ENCODE results near the gene CPLANE2.
A peak's percentile ranks its signal among the peaks of the same experiment; 100 is the strongest.
"Not testable (repeated sequence)": the region's sequence is repeated elsewhere in the genome, so short reads cannot be mapped to it uniquely, and the experiment has no call there.

CPLANE2 gene

DNA sequence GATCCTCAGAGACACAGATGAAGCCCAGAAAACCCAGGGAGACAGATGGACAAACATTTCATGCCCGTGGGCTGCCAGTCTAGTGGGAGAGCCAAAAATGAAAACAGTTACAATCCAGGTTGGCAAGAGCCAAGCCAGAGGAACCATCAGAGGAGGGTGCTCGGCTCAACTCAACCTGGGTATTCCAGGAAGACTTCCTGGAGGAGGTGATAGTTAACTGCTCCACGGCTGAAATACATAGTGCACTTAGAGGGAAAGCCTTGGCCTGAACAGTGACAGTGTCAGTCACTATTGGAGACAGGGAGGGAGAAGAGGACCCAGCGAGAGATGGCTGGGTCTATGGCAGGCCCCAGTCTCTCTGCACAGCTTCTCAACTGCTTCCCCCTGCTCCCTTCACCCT is 26.4 kb downstream of the CPLANE2 start:
- DNase-seq, result no peak

DNA sequence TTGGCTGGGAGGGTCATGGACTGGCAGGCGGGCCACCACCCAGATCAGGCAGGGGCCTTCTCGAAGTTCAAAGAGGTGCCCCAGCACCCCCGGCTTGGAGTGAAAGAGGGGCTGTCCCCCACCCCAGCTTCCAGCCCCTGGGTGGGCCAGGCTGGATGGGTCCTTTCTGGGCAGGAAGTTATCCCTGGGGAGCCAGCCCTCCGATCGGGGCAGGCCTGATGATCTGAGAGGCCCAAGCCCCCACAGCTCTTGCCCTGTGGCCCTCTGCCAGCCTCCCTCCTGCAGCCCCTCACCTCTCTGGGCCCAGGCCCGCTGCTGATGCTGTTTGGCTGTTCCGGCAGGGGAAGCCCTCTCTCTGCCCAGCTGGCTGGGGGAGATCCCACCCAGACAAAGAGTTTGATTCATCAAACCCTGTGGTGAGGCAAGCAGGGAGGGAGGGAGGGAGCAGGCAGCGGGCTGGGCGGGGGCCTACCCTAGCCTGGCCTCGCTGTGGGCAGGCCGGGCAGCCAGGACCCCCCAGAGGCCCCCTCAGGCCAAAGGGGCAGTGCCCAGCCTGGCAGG is 27.1 kb downstream of the CPLANE2 start:
- peak in 37 of 58 donors; percentile 6 to 66 (median 29) for DNase-seq

DNA sequence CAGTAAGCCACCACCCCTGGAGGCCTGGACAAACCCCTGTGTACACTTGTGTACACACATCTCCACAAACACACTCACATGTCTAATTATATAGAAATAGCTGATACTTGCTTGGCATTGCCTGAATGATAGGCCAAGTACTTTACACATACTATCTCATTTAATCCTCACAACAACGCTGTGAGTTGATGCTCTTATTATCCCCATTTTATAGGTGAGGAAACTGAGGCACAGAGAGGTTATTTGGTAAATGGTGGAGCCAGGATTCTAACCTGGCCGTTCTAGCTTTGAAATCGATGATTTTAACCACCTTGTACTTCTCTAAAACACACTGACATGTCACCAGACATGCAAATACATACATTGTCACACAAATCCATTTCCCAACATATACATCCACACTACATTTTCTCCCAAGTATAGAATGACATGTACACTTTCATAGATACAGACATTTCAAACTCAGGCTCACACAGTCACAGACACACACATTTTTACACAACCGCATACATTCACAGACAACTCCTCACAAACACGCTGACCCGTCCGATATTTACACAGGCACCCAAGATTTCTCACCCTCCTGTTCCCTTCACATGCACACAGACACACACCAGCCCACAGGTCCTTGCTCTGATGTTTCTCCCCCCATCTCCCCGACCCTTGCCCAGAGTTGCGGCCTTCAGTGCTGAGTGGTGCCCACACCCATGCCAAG is 27.7 kb downstream of the CPLANE2 start:
- DNase-seq, result no peak

DNA sequence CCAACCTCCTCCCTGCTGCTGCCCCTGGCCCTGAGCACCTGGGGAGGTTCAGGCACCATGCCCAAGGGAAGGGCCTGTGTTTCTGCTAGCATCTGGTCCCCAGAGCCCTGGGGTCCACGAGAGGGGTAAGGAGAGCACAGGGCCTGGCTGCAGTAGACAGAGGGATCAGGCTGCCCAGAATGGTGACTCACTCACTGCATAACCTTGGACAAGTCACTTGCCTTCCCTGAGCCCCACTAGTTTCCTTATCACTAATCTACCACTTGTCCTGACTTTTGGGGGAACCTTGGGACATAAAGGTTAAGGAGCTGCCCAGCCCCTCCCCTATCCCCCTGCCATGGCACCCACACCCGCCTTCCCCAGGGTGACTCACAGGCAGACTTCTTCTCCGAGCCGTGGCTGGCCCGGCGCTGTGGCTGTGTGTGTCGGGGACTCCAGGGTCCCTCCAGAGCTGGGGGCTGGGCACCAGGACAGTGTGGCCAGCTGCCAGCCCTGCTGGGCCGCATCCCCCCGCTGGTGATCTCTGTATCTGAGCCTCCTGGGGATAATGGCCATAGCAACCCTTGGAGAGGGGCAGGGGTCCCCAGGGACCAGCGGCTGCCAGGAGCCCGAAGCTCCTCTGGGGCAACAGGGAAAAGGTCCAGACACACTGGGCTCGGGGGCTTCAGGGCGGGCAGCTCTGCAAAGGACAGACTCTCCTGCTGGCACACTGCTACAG is 28.6 kb downstream of the CPLANE2 start:
- DNase-seq, result no peak

DNA sequence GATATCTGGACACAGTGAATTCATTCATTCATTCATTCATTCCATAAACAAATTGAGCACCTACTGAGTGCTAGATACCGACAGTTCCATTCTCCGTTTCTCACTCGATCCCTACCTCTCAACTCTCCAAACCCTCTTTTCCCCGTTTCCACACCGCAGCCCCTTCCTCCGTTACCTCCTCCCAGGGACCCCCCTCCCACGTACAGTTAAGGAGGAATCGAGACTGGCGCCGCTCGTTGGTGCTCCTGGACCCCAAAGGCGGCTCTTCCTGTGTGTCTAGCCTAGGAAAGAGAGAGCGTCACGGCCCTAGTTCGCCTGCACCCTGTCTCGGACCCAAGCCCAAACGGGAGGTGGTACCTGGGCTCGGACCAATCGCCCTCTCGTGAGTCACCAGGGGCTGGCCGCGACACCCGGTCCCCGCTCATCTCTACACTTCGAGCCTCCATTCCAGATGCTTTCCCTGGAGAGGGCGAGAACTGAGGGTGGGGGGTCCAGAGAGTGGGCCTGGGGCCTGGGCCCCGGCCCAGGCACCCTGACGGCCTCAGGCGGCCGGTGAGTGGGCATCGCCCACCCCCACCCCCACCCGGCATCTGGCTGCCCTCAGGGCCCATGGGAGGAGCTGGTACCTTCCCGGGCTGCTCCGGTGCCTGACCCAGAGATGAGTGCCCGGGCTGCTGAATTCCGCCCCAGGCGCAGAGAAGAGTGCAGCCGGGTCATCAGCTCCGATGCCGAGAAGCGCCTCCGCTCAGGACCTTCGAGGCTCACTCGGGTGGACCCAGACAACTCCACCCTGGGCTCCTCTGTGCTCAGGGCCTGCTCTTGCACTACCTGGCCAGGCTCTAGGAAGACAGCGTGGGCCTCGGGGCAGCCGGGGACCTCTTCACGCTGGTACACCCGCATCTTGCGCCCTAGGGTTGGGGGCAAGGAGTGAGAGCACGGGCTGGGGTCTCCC is 29.4 kb downstream of the CPLANE2 start:
- DNase-seq, result no peak

DNA sequence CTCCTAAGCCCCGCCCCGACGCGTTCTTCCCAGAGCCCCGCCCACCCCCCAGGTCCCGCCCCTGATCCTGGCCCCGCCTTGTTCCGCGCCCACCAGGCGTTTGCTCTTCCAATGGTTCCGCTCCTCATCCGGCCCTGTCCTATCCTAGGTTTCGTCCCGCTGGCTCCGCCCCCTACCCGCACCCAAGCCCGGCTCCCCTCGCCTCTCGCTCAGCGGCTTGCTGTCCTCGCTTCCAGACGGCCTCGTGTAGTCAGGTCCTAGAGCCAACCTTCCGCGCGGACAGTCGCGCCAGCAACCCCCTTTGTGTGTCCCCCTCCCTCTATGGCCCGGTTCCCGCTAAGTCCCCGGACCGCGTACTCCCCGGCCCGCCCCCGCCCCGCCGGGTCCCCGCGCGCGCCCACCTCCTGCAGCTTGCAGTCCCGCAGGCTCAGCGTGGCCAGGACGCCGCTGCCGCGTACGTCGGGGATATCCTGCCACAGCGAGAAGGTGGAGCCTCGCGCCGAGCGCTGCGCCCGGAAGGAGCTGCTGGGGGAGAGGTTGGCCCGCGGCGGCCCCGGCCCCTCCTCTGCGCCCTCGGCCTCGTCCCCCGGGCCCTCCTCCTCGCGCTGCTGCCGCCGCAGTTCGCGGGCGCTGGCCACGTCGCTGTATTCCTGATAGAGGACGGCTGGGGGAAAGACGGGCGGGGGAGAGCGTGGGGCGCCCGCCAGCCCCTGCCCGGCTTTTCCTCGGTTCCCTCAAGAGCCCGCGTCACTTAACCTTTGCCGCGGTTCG is 30.3 kb downstream of the CPLANE2 start:
- DNase-seq, result peak; percentile 16 to 93 (median 86)

GRCh38 chr1:16205891-16206546 is 31.0 kb downstream of the CPLANE2 start:
- DNase-seq, result peak in 1 of 58 donors; percentile 29

- DNase-seq, result no peak
Measured at GRCh38 chr1:16205334-16205671, 31.7 kb downstream of the CPLANE2 start.

- DNase-seq, result no peak
Measured at GRCh38 chr1:16204634-16205333, 32.2 kb downstream of the CPLANE2 start.

- DNase-seq, result no peak
Measured at GRCh38 chr1:16204216-16204615, 32.8 kb downstream of the CPLANE2 start.

GRCh38 chr1:16203550-16203949 is 33.4 kb downstream of the CPLANE2 start:
- no peak for DNase-seq

DNA sequence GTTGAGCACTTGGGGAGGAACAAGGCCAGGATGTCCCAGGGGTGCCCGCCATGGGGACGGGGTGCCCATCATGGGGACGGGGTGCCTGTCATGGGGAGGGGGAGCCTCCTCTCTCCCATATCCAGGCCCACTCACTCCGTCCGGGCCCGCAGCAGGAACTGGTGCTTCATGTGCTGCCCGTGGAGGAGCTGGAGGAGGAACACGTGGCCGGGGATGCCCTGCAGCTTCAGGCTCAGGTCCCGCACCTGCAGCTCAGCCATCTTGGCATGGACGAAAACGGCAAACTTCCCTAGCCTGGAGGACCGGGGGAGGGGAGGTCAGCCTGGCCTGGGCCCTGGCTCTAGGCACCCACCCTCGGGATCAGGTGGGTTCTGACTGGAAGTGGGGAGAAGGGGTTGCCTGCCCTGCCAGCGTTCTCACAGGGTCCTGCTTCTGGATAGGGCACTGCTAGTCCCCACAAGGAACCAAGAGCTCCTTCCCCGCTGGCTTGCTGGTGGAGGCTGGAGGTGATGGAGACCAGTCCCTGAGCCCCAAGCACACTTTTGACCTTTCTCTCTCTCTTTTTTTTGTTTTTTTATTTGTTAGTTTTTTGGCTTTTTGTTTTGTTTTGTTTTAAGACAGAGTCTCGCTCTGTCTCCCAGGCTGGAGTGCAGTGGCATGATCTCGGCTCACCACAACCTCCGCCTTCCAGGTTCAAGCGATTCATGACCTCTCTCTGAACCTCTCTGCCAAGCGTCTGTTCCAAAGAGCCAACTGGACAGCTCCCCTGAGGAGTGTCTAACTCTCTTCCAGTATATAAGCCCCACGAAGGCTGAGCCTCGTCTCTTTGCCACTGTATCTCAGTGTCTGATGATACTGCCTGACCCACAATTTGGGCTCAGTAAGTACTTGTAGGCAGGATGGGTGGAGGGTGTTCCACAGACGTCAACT is 34.4 kb downstream of the CPLANE2 start:
- no peak for DNase-seq

GRCh38 chr1:16199700-16200099 is 37.3 kb downstream of the CPLANE2 start:
- no peak for DNase-seq

- DNase-seq, result no peak
Measured at GRCh38 chr1:16199157-16199501, 37.9 kb downstream of the CPLANE2 start.

- no peak for DNase-seq
Measured at GRCh38 chr1:16198444-16199156, 38.4 kb downstream of the CPLANE2 start.

GRCh38 chr1:16196874-16197273 is 40.1 kb downstream of the CPLANE2 start:
- no peak for DNase-seq

DNA sequence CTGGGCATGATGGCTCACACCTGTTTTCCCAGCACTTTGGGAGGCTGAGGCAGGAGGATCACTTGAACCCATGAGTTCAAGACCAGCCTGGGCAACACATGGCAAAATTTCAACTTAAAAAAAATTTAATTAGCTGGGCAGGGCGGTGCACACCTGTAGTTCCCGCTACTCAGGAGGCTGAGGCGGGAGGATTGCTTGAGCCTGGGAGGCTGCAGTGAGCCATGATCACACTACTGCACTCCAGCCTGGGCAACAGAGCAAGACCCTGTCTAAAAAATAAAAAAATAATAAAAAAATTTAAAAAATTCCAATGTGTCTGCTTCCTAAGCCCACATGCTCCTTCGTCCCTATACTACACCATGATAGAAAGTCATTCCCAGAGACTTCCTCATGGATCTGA is 40.8 kb downstream of the CPLANE2 start:
- DNase-seq, result not testable (repeated sequence)

- DNase-seq, result no peak
Measured at GRCh38 chr1:16195518-16195905, 41.5 kb downstream of the CPLANE2 start.

All from anterior cingulate cortex (tissue), 58 donors.